ENCODE measurements around the gene CNIH4.

DNA sequence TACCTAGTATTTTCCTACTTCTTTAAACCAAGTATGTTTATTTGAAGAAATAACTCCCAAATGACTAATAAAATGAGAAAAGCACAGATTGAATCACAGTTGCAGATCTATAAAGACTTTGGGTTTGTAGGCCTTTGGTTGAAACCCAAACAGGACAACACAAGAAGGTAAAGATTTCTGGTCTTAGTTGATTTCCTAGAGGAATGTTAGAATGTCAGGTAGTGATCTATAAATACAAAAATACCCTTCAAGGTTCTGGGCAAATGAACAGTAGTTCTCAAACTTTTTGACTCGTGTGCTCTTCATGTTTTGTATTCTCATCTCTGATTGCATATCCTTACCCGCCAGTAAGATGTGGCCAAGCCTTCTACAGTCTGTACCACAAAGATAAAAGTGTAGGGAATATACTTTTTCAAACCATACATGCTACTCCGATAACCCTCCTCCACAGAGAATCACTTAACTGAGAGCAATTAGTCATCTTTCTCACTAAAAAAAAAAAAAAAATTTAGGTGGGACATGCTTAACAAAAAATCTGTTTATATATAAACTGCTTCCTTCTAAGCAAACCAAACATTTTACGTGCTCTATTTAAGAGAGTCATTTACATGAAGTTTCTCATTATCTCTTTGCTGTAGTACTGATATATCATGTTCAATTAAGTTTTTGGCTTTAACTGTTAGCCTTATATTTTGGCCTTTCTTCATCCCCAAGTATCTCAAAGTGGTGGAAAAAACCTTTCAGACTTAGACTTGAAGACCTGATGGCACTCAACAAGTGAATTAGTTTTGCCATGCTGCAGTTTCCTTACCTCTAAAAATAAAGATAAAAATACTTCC is 36.0 kb downstream of the CNIH4 start:
- TF ChIP-seq, protein P1, sequence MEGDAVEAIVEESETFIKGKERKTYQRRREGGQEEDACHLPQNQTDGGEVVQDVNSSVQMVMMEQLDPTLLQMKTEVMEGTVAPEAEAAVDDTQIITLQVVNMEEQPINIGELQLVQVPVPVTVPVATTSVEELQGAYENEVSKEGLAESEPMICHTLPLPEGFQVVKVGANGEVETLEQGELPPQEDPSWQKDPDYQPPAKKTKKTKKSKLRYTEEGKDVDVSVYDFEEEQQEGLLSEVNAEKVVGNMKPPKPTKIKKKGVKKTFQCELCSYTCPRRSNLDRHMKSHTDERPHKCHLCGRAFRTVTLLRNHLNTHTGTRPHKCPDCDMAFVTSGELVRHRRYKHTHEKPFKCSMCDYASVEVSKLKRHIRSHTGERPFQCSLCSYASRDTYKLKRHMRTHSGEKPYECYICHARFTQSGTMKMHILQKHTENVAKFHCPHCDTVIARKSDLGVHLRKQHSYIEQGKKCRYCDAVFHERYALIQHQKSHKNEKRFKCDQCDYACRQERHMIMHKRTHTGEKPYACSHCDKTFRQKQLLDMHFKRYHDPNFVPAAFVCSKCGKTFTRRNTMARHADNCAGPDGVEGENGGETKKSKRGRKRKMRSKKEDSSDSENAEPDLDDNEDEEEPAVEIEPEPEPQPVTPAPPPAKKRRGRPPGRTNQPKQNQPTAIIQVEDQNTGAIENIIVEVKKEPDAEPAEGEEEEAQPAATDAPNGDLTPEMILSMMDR (IDR thresholded peaks at IDR 0.05) = no peak
- no peak for TF ChIP-seq POLR2AphosphoS5 (IDR thresholded peaks at IDR 0.05; ENCODE audit: insufficient read depth in 1 of 2, low read depth in 1 of 2)
